GM13977 (cell line): Measurements from ENCODE around the gene EEF1A2.

Experiments
- DNase-seq: peaks from one replicate; pipeline ENCODE4 v3.0.0; 2012; ENCODE audit warnings: low spot score
- CTCF ChIP-seq: IDR thresholded peaks from 2 replicates; pipeline ENCODE4 v1.5.1; 2012; ENCODE audit warnings: mild to moderate bottlenecking, control low read depth; ENCODE audit not compliant: insufficient read depth; ENCODE audit errors: extremely low read depth, missing control alignments
- in situ Hi-C: fragments of 300-500 bp; cut with MboI; formaldehyde crosslinking; loops from one replicate; pipeline ENCODE4 v1.12.0; 2022; ENCODE audit warnings: low sequenced_read_pairs, low pct_unique_long_range_greater_than_20kb, mixed read lengths, inconsistent platforms; ENCODE audit not compliant: unreplicated experiment

Gene EEF1A2

GRCh38 chr20:63438121-63438520 is 60.8 kb downstream of the EEF1A2 start:
- no peak for TF ChIP-seq CTCF
- in situ Hi-C loops, result no loop called here
- DNase-seq, result no peak
